Osteoblast (primary cell): ENCODE data around the gene B3GALT5. TPM values are rescaled to one million over a fixed set of nuclear protein-coding genes. Genes with fewer than 3 reads are reported as not detected.

Experiments
- DNase-seq: peaks from one replicate; pipeline ENCODE4 v3.0.0; 2011; ENCODE audit warnings: low spot score, mixed read lengths; ENCODE audit not compliant: insufficient read length; ENCODE audit errors: missing footprints
- H2AFZ ChIP-seq: 2 replicates; pipeline ENCODE4 v1.6.0; 2011; ENCODE audit warnings: mild to moderate bottlenecking, low read length
- H3K27ac ChIP-seq: 2 replicates; pipeline ENCODE4 v1.5.1; 2011; ENCODE audit warnings: mild to moderate bottlenecking, low read depth, low read length, moderate library complexity
- H3K27me3 ChIP-seq: 2 replicates; pipeline ENCODE4 v1.6.0; 2012; ENCODE audit warnings: mild to moderate bottlenecking, control low read depth, inconsistent platforms, low read length, moderate library complexity; ENCODE audit not compliant: insufficient read depth
- H3K36me3 ChIP-seq: 2 replicates; pipeline ENCODE4 v1.5.1; 2011; ENCODE audit warnings: mild to moderate bottlenecking, low read length, control low read depth, moderate library complexity; ENCODE audit not compliant: insufficient read depth
- H3K4me1 ChIP-seq: 2 replicates; pipeline ENCODE4 v1.5.1; 2011; ENCODE audit warnings: mild to moderate bottlenecking, low read length, control low read depth, moderate library complexity; ENCODE audit not compliant: insufficient read depth
- H3K4me2 ChIP-seq: 2 replicates; pipeline ENCODE4 v1.6.0; 2011; ENCODE audit warnings: mild to moderate bottlenecking, low read length; ENCODE audit not compliant: insufficient read depth
- H3K4me3 ChIP-seq: fragments of 200-600 bp; sonication (generic); 3 replicates; pipeline ENCODE4 v1.5.1; 2012; ENCODE audit warnings: mild to moderate bottlenecking, low read length, inconsistent platforms; ENCODE audit not compliant: insufficient read depth
- H3K79me2 ChIP-seq: 2 replicates; pipeline ENCODE4 v1.6.0; 2012; ENCODE audit warnings: mild to moderate bottlenecking, low read length, control low read depth, inconsistent platforms; ENCODE audit not compliant: insufficient read depth
- H3K9me3 ChIP-seq: 2 replicates; pipeline ENCODE4 v1.5.1; 2011; ENCODE audit warnings: low read depth, low read length, control low read depth
- H4K20me1 ChIP-seq: 2 replicates; pipeline ENCODE4 v1.6.0; 2012; ENCODE audit warnings: mild to moderate bottlenecking, low read length, control low read depth; ENCODE audit not compliant: insufficient read depth
- total RNA-seq: library from RNA; depleted of rRNA; stranded (reverse); fragments of >200 nt; gene quantifications from 2 replicates; pipeline ENCODE4 v1.2.3, GENCODE V29; 2012
- TF ChIP-seq, protein P1 (sequence below): IDR thresholded peaks from 2 replicates; pipeline ENCODE4 v1.5.1; 2011; ENCODE audit warnings: mild to moderate bottlenecking, low read depth, low read length, moderate library complexity; ENCODE audit errors: extremely low read depth

Gene B3GALT5
- total RNA-seq, 1 donor: under 0.01 TPM

DNA sequence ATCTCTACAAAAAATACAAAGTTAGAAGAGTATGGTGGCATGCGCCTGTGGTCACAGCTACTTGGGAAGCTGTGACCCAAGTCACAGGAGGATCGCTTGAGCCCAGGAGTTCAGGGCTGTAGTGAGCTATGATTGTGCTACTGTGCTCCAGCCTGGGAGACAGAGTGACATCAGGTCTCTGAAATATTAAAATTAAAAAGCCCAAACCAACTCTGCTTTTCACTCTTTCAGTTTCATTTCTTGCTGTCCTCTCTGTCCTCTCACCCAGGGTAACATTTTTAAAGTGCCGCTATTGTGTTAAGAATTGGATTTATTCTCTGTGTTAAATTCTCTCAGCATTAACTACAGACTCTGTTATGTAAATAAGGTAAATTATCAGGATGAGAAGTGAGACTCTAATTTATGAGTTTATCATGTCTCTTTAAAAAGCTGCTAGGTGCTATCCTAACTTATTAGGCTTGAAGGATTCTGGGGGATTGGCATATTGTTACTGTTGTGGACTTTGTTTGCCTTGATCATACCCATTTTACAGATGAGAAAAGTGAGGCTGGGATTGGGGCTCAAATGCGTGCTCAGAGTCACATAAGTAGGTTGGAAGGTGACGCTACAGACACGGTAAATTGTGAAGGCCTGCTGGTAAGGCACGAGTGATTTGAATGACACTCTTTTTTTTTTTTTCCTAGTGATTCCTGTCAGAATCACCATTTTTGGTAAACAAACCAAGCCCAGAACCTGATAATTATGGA is 46.5 kb downstream of the B3GALT5 start:
- Histone ChIP-seq H3K4me2 (no peak overlapping the region), H3K9me3 (no peaks in the 10 kb centered on the region), H3K4me1 (peaks cover 11% of the 10 kb centered on the region), H4K20me1 (no peaks in the 10 kb centered on the region), H3K27ac (no peak overlapping the region), H3K27me3 (no peaks in the 10 kb centered on the region), H2AFZ (no peak overlapping the region), H3K36me3 (no peaks in the 10 kb centered on the region), H3K79me2 (no peaks in the 10 kb centered on the region), H3K4me3 (no peak overlapping the region)
- DNase-seq: no peak
- TF ChIP-seq, protein P1, sequence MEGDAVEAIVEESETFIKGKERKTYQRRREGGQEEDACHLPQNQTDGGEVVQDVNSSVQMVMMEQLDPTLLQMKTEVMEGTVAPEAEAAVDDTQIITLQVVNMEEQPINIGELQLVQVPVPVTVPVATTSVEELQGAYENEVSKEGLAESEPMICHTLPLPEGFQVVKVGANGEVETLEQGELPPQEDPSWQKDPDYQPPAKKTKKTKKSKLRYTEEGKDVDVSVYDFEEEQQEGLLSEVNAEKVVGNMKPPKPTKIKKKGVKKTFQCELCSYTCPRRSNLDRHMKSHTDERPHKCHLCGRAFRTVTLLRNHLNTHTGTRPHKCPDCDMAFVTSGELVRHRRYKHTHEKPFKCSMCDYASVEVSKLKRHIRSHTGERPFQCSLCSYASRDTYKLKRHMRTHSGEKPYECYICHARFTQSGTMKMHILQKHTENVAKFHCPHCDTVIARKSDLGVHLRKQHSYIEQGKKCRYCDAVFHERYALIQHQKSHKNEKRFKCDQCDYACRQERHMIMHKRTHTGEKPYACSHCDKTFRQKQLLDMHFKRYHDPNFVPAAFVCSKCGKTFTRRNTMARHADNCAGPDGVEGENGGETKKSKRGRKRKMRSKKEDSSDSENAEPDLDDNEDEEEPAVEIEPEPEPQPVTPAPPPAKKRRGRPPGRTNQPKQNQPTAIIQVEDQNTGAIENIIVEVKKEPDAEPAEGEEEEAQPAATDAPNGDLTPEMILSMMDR: no peak

DNA sequence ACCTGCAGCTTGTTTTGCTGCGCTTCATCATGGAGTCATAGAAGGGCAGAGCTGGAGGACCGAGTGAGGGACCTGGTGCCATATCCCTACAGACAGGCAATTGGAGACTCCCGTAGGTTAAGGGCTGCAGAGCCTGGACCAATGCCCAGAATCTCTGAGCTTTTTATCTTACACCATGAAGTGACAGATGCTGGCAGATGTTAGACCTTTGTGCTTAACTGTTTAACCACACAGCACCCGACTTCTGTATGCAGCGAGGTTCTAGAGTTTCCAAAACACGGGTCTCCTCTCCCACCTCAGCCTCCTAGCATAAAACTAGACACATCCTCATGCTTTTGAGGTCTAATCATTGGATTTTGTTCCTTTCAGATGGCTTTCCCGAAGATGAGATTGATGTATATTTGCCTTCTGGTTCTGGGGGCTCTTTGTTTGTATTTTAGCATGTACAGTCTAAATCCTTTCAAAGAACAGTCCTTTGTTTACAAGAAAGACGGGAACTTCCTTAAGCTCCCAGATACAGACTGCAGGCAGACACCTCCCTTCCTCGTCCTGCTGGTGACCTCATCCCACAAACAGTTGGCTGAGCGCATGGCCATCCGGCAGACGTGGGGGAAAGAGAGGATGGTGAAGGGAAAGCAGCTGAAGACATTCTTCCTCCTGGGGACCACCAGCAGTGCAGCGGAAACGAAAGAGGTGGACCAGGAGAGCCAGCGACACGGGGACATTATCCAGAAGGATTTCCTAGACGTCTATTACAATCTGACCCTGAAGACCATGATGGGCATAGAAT is 47.6 kb downstream of the B3GALT5 start:
- Histone ChIP-seq H3K27ac (no peak overlapping the region), H2AFZ (peak overlapping the region; percentile 82), H3K27me3 (no peaks in the 10 kb centered on the region), H3K4me3 (peak overlapping the region; percentile 53), H3K36me3 (no peaks in the 10 kb centered on the region), H3K4me1 (peaks cover 11% of the 10 kb centered on the region), H3K4me2 (peak overlapping the region; percentile 74), H3K9me3 (no peaks in the 10 kb centered on the region), H4K20me1 (no peaks in the 10 kb centered on the region), H3K79me2 (no peaks in the 10 kb centered on the region)
- no peak for DNase-seq
- TF ChIP-seq, protein P1: no peak

DNA sequence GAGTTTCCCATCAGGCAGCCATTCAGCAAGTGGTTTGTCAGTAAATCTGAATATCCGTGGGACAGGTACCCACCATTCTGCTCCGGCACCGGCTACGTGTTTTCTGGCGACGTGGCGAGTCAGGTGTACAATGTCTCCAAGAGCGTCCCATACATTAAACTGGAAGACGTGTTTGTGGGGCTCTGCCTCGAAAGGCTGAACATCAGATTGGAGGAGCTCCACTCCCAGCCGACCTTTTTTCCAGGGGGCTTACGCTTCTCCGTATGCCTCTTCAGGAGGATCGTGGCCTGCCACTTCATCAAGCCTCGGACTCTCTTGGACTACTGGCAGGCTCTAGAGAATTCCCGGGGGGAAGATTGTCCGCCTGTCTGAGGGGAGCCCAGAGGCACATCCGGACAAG is 48.4 kb downstream of the B3GALT5 start:
- no peaks in the 10 kb centered on the region for H3K27me3 ChIP-seq
- H3K79me2 ChIP-seq: no peaks in the 10 kb centered on the region
- peaks cover 11% of the 10 kb centered on the region for H3K4me1 ChIP-seq
- H3K4me2 ChIP-seq: peak overlapping the region; percentile 74
- no peak overlapping the region for H2AFZ ChIP-seq
- no peak overlapping the region for H3K4me3 ChIP-seq
- no peak overlapping the region for H3K27ac ChIP-seq
- no peaks in the 10 kb centered on the region for H3K9me3 ChIP-seq
- DNase-seq: no peak
- TF ChIP-seq, protein P1: no peak
- no peaks in the 10 kb centered on the region for H4K20me1 ChIP-seq
- H3K36me3 ChIP-seq: no peaks in the 10 kb centered on the region

DNA sequence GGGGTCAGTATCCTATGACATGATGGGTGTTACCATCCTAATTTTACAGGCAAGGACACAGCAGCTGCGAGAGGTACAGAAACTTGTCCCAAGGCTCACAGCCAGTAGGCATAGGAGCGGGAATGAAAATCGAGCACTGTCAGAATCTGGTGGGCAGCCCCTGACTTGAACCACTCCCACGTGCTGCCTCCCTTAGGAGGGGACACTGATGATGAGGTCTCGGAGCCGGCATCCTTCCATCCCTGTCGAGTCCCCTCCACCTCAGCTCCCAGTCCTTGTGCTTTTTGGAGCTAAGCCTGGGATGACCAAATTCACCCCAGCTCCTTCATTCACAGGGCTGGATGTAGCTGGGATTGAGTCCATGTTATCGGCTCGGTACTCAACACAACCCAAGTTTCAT is 49.0 kb downstream of the B3GALT5 start:
- Histone ChIP-seq H3K4me3 (no peak overlapping the region), H3K27ac (no peak overlapping the region), H3K4me1 (peaks cover 11% of the 10 kb centered on the region), H3K36me3 (no peaks in the 10 kb centered on the region), H3K9me3 (no peaks in the 10 kb centered on the region), H2AFZ (no peak overlapping the region), H3K27me3 (no peaks in the 10 kb centered on the region), H3K79me2 (no peaks in the 10 kb centered on the region), H4K20me1 (no peaks in the 10 kb centered on the region), H3K4me2 (no peak overlapping the region)
- no peak for DNase-seq
- TF ChIP-seq, protein P1: no peak
